Kidney epithelial cell (primary cell): Measurements from ENCODE around the gene SAMD3. TPM values are rescaled to one million over a fixed set of nuclear protein-coding genes. Genes with fewer than 3 reads are reported as not detected.
"Not testable (repeated sequence)": the region's sequence is repeated elsewhere in the genome, so short reads cannot be mapped to it uniquely, and the experiment has no call there.

ENCODE experiments used
- DNase-seq: peaks from one replicate; pipeline ENCODE4 v3.0.0-alpha.2; 2010; ENCODE audit warnings: low read depth
- H3K27me3 ChIP-seq: 2 replicates; pipeline ENCODE4 v1.6.0; 2011; ENCODE audit warnings: low read length; ENCODE audit not compliant: control insufficient read depth, insufficient read depth
- H3K36me3 ChIP-seq: 2 replicates; pipeline ENCODE4 v1.5.1; 2011; ENCODE audit warnings: low read length; ENCODE audit not compliant: control insufficient read depth, insufficient read depth
- H3K4me3 ChIP-seq: 2 replicates; pipeline ENCODE4 v1.5.1; 2011; ENCODE audit warnings: low read depth, mild to moderate bottlenecking, control low read depth, low read length
- total RNA-seq: library from RNA; depleted of rRNA; stranded (reverse); fragments of >200 nt; gene quantifications from 2 replicates; pipeline ENCODE4 v1.2.3, GENCODE V29; 2015
- TF ChIP-seq, protein P1 (sequence below): IDR thresholded peaks from 2 replicates; pipeline ENCODE4 v1.5.1; 2011; ENCODE audit warnings: mild to moderate bottlenecking, moderate library complexity, low read length, control low read depth, inconsistent platforms; ENCODE audit not compliant: insufficient read depth, poor library complexity, severe bottlenecking

Gene SAMD3
- total RNA-seq, 1 donor from 2014 or later = not detected

GRCh38 chr6:130122243-130122642 lies 100.5 kb downstream of the SAMD3 start:
- no peaks in the 10 kb centered on the region for H3K36me3 ChIP-seq
- TF ChIP-seq, protein P1, sequence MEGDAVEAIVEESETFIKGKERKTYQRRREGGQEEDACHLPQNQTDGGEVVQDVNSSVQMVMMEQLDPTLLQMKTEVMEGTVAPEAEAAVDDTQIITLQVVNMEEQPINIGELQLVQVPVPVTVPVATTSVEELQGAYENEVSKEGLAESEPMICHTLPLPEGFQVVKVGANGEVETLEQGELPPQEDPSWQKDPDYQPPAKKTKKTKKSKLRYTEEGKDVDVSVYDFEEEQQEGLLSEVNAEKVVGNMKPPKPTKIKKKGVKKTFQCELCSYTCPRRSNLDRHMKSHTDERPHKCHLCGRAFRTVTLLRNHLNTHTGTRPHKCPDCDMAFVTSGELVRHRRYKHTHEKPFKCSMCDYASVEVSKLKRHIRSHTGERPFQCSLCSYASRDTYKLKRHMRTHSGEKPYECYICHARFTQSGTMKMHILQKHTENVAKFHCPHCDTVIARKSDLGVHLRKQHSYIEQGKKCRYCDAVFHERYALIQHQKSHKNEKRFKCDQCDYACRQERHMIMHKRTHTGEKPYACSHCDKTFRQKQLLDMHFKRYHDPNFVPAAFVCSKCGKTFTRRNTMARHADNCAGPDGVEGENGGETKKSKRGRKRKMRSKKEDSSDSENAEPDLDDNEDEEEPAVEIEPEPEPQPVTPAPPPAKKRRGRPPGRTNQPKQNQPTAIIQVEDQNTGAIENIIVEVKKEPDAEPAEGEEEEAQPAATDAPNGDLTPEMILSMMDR = no peak

GRCh38 chr6:130120731-130121130 lies 102.0 kb downstream of the SAMD3 start:
- H3K4me3 ChIP-seq = no peak overlapping the region
- no peaks in the 10 kb centered on the region for H3K36me3 ChIP-seq
- TF ChIP-seq, protein P1 = no peak

More at GRCh38 chr6:130122243-130122642, 100.5 kb downstream of the SAMD3 start:
- H3K4me3 ChIP-seq = no peak overlapping the region
- H3K27me3 ChIP-seq = no peaks in the 10 kb centered on the region
- DNase-seq = no peak

GRCh38 chr6:130119211-130119610 lies 103.5 kb downstream of the SAMD3 start:
- TF ChIP-seq, protein P1 = no peak
- no peak overlapping the region for H3K4me3 ChIP-seq
- H3K27me3 ChIP-seq = no peaks in the 10 kb centered on the region
- DNase-seq = no peak
- no peaks in the 10 kb centered on the region for H3K36me3 ChIP-seq

More at GRCh38 chr6:130120731-130121130, 102.0 kb downstream of the SAMD3 start:
- H3K27me3 ChIP-seq = no peaks in the 10 kb centered on the region
- DNase-seq = no peak

- H3K4me3 ChIP-seq = no peak overlapping the region
- no peaks in the 10 kb centered on the region for H3K36me3 ChIP-seq
- DNase-seq = no peak
- TF ChIP-seq, protein P1 = no peak
- H3K27me3 ChIP-seq = no peaks in the 10 kb centered on the region
These were observed 104.5 kb downstream of the SAMD3 start for GRCh38 chr6:130118236-130118635.

- H3K36me3 ChIP-seq, H3K27me3 ChIP-seq, H3K4me3 ChIP-seq, DNase-seq: not testable (repeated sequence)
These were observed 105.5 kb downstream of the SAMD3 start for GRCh38 chr6:130117187-130117701.

- no peak overlapping the region for H3K4me3 ChIP-seq
- DNase-seq = no peak
- no peaks in the 10 kb centered on the region for H3K27me3 ChIP-seq
- H3K36me3 ChIP-seq = no peaks in the 10 kb centered on the region
- TF ChIP-seq, protein P1 = no peak
These were observed 106.5 kb downstream of the SAMD3 start for GRCh38 chr6:130116273-130116672.
